ENCODE results near the gene CTU1. TPM values are rescaled to one million over a fixed set of nuclear protein-coding genes. Genes with fewer than 3 reads are reported as not detected.

The CTU1 gene
- total and polyA plus RNA-seq, 2 of the 4 experiments (the other 2 are of a cell fraction) = 2.0 to 3.3 TPM

- no peaks in the 10 kb centered on the region for H4K20me1 ChIP-seq (ENCODE audit: insufficient read depth, low read length)
- no peak overlapping the region for H3K23ac ChIP-seq (ENCODE audit: low read depth, low read length)
- no peaks in the 10 kb centered on the region for H3K4me1 ChIP-seq (ENCODE audit: control insufficient read depth, insufficient read depth, low read length)
- no peak overlapping the region for H2BK120ac ChIP-seq (ENCODE audit: low read depth, low read length)
- no peaks in the 10 kb centered on the region for H3K9me3 ChIP-seq (ENCODE audit: control insufficient read depth, insufficient read depth, low read length)
- H4K8ac ChIP-seq (ENCODE audit: low read depth in 2 of 2, low read length in 2 of 2) = no peak overlapping the region
- ATAC-seq (ENCODE audit: low read depth) = no peak
- in situ Hi-C loops (cut with MboI; ENCODE audit: low sequenced_read_pairs) = no loop called here
- H2AK5ac ChIP-seq (ENCODE audit: low read depth, low read length) = no peak overlapping the region
- ChIA-PET CTCF (no interaction called here), POLR2A (ENCODE audit: unreplicated experiment) (no interaction called here)
- H2BK20ac ChIP-seq (ENCODE audit: low read depth, low read length) = no peak overlapping the region
- DNase-seq = no peak
- H3K79me1 ChIP-seq (ENCODE audit: low read depth in 1 of 2, low read length in 2 of 2) = no peaks in the 10 kb centered on the region
- no peak overlapping the region for H3K4me3 ChIP-seq (ENCODE audit: insufficient read depth, low read depth, low read length)
- TF ChIP-seq CTCF (conservative IDR thresholded peaks at IDR 0.05; ENCODE audit: low read depth, low read length) = no peak
- no peak for TF ChIP-seq ELK1 (IDR thresholded peaks at IDR 0.05; ENCODE audit: borderline replicate concordance, low read depth, low read length)
- TF ChIP-seq MAZ (IDR thresholded peaks at IDR 0.05; ENCODE audit: borderline replicate concordance, low read depth, low read length) = no peak
- no peak overlapping the region for H3K4me2 ChIP-seq (ENCODE audit: low read depth, low read length)
- no peak overlapping the region for H4K5ac ChIP-seq (ENCODE audit: low read depth, low read length)
- intact Hi-C loops (cut with micrococcal nuclease) = no loop called here
- dilution Hi-C loops (cut with HindIII; ENCODE audit: low sequenced_read_pairs, unreplicated experiment) = no loop called here
- WGBS, 2 experiments (ENCODE audit: extremely low coverage in 2 of 2, insufficient read length in 1 of 2) = no CpG with 5 or more reads among the region's 6 CpGs
- no peak overlapping the region for H3K9ac ChIP-seq (ENCODE audit: low read depth, low read length)
- H2BK5ac ChIP-seq (ENCODE audit: low read depth, low read length, poor library complexity, severe bottlenecking) = no peak overlapping the region
- no peak overlapping the region for H3K27ac ChIP-seq (ENCODE audit: insufficient read depth, low read length)
- no peak overlapping the region for H2AK9ac ChIP-seq (replicated peaks; ENCODE audit: low read depth, low read length, poor library complexity)
- no TSS peak for BruUV-seq (replicated peaks)
- H3K56ac ChIP-seq (ENCODE audit: extremely low read depth, insufficient read depth, low read length) = 0 out of 2 replicates have a peak overlapping the region, but pooled peaks have one; percentile 17
- H4K91ac ChIP-seq (ENCODE audit: insufficient read depth, low read depth, low read length) = no peak overlapping the region
- no peaks in the 10 kb centered on the region for H3K36me3 ChIP-seq (ENCODE audit: control insufficient read depth, insufficient read depth, low read length)
- H2BK15ac ChIP-seq (ENCODE audit: low read depth, low read length) = no peak overlapping the region
- no peak overlapping the region for H3K18ac ChIP-seq (ENCODE audit: low read depth, low read length)
- no peak overlapping the region for H2AFZ ChIP-seq (replicated peaks; ENCODE audit: low read length, poor library complexity)
- H3K27me3 ChIP-seq (ENCODE audit: control insufficient read depth, insufficient read depth, low read length) = no peaks in the 10 kb centered on the region; the same call in 1 of the 2 replicates
- no peak overlapping the region for H3K14ac ChIP-seq (replicated peaks; ENCODE audit: low read depth, low read length)
- no peaks in the 10 kb centered on the region for H3K9me1 ChIP-seq (ENCODE audit: insufficient read depth, low read length)
- no peak overlapping the region for H3K4ac ChIP-seq (ENCODE audit: low read depth, low read length)
Measured at GRCh38 chr19:51119611-51120010, 11.4 kb upstream of the CTU1 start.

Measured in IMR-90 (cell line).